Left lung (tissue), 10 donors: ENCODE measurements around the gene JAZF1. TPM values are rescaled to one million over a fixed set of nuclear protein-coding genes. Genes with fewer than 3 reads are reported as not detected.
A peak's percentile ranks its signal among the peaks of the same experiment; 100 is the strongest.

ENCODE experiments used
- ATAC-seq: fragments of 200-7000 bp; cut with Tn5 transposase; one replicate; pipeline ENCODE4 v1.9.1; 2020; ENCODE audit warnings: moderate library complexity
- DNase-seq, 4 donors: peaks; one replicate each; pipeline ENCODE4 v3.0.0-alpha.2; 2013 to 2020
- H3K27ac ChIP-seq, 2 donors: fragments of 200-600 bp; sonication (generic) in 1 of 2; one replicate each; pipeline versions ENCODE4 v1.5.0 to v1.8.0; 2020 to 2021
- H3K27me3 ChIP-seq, 2 donors: fragments of 200-600 bp; sonication (generic) in 1 of 2; one replicate each; pipeline versions ENCODE4 v1.5.0 to v1.8.0; 2020 to 2021
- H3K36me3 ChIP-seq, 2 donors: fragments of 200-600 bp; sonication (generic) in 1 of 2; one replicate each; pipeline versions ENCODE4 v1.5.0 to v1.8.0; 2020 to 2021
- H3K4me1 ChIP-seq, 2 donors: fragments of 200-600 bp; one replicate each; pipeline ENCODE4 v1.8.0; 2021
- H3K4me3 ChIP-seq, 2 donors: fragments of 200-600 bp; sonication (generic) in 1 of 2; one replicate each; pipeline versions ENCODE4 v1.5.0 to v1.8.0; 2020 to 2021; ENCODE audit warnings: mild to moderate bottlenecking in 1 of 2
- H3K9me3 ChIP-seq, 2 donors: fragments of 200-600 bp; sonication (generic) in 1 of 2; one replicate each; pipeline versions ENCODE4 v1.5.0 to v1.8.0; 2020 to 2021
- intact Hi-C, 2 donors: fragments of 100-400 bp; cut with DNase I; formaldehyde crosslinking; loops; one replicate each; pipeline versions ENCODE4 v1.11.2 to v1.14.2; 2022
- polyA plus RNA-seq, 6 donors: library from polyadenylated mRNA; unstranded; fragments of 120-200 nt; gene quantifications; one replicate each; pipeline ENCODE4 v1.2.1, GENCODE V29; 2013; ENCODE audit not compliant: insufficient read length in 6 of 6
- total RNA-seq, 2 donors: library from RNA; stranded (reverse); fragmentation: NEBNext Ultra II Directional; extraction: Animal tissue kit (Norgen Biotek cat#: 25700); gene quantifications; one replicate each; pipeline ENCODE4 v1.2.1, GENCODE V29; 2021
- TF ChIP-seq, protein P1 (sequence below), 2 donors: fragments of 200-600 bp; sonication (generic) in 1 of 2; IDR thresholded peaks; one replicate each; pipeline versions ENCODE4 v1.5.0 to v1.8.0; 2021; ENCODE audit warnings: antibody characterized with exemption in 2 of 2
- donor health status: DM: no; HTN: yes; CAD: no.
- donor health status: DM: no; HTN: no; CAD: no.

Gene JAZF1
- total and polyA plus RNA-seq, 8 donors, result 11.1 to 18.2 (median 13.8) TPM

DNA sequence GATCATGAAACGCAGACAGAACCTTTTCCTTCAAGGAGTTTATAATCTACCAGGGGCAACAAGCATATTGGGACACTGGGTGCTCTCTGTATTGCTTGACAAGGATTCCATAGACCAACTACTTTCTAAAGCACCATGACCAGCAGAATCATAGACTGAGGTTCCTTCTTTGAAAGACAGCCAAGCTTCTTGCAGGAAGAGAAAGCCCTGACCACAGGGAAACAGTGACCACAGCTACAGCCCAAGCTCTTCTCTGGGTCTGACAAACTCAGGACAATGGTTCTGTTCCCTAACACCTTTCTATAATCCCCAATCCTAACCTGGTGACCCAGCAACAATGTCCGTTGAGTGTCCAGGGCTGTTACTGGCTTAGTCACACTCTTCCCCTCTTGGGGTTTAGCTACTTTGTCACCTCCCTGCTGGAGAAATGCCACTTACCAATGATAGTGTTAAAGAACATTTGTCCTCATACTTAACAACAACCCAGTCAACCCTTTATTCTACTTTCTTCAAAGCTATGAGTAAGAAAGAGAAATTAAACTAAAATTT, 155.7 kb downstream of the JAZF1 start:
- Histone ChIP-seq H3K4me1 (peaks cover 4 to 16% of the 10 kb centered on the region in 2 donors), H3K36me3 (no peaks in the 10 kb centered on the region), H3K4me3 (no peak overlapping the region), H3K27ac (no peak overlapping the region), H3K27me3 (no peaks in the 10 kb centered on the region), H3K9me3 (no peaks in the 10 kb centered on the region)
- TF ChIP-seq, protein P1, sequence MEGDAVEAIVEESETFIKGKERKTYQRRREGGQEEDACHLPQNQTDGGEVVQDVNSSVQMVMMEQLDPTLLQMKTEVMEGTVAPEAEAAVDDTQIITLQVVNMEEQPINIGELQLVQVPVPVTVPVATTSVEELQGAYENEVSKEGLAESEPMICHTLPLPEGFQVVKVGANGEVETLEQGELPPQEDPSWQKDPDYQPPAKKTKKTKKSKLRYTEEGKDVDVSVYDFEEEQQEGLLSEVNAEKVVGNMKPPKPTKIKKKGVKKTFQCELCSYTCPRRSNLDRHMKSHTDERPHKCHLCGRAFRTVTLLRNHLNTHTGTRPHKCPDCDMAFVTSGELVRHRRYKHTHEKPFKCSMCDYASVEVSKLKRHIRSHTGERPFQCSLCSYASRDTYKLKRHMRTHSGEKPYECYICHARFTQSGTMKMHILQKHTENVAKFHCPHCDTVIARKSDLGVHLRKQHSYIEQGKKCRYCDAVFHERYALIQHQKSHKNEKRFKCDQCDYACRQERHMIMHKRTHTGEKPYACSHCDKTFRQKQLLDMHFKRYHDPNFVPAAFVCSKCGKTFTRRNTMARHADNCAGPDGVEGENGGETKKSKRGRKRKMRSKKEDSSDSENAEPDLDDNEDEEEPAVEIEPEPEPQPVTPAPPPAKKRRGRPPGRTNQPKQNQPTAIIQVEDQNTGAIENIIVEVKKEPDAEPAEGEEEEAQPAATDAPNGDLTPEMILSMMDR (IDR thresholded peaks at IDR 0.05), result no peak
- intact Hi-C loops, result no loop called here
- ATAC-seq (no peak), DNase-seq (no peak)

DNA sequence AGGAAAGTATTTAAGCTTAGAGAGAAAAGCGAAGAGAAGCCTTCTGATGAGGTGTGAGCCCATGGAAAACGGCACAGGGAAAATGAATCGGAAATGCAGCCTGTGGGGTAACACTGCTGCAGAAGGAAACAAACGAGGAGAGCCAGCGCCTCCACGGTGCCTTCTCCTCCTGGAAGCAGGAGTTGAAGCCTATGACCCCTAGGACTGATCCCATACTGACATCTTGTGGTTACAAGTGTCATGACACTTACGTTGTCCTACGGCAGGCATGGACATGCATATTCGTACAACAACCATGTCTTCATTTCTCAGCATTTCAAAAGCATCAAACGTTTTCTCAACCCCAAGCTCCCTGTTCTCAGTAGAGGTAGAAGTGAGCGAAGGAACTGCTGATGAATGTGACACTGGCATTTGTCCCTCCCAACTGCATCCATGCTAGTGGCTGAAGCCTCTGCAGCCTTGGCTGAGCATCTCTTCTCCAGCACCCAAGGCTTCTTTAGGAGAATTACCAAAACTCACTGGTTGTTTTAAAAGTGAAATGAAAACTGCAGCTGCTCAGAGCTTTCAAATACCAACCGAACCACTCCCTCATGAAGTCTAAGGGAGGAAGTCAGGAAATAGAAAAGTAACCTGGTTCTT, 160.2 kb downstream of the JAZF1 start:
- Histone ChIP-seq H3K9me3 (no peaks in the 10 kb centered on the region), H3K4me1 (peaks cover 5 to 16% of the 10 kb centered on the region in 2 donors), H3K27me3 (no peaks in the 10 kb centered on the region), H3K36me3 (no peaks in the 10 kb centered on the region), H3K27ac (no peak overlapping the region), H3K4me3 (no peak overlapping the region)
- ATAC-seq (peak; percentile 98), DNase-seq (peak in 3 of 4 donors; percentile 43 to 82 (median 70))
- TF ChIP-seq, protein P1 (IDR thresholded peaks at IDR 0.05), result peak; percentile 81
- intact Hi-C loops, result no loop called here

DNA sequence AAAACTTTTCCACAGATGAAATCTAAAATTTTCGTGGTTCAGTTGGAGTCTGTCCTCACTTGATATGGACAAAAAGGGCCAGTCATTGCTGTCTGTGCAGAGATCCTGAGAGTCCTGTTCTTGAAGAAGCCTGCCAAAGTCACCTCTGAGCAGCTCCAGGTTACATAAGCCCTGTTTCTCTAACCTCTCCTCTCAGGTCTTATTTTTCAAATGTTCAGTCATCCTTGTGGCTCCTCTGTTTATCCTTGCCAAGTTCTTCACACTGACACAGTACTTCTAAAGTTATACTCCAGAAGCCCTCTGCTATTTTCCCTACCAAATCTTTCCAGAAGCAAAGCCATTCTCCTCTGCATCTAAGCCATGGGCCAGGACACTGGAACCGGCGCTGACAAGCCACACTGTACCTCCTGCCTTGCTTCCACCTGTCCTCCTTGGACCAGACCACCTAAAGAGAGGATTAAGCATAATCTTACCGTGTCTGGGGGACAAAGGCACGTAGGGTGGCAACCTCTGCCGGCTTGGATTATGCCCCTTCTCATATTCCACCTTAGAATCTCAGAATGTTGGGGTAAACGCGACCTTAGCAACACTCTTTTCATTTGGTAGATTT, 161.6 kb downstream of the JAZF1 start:
- Histone ChIP-seq H3K27me3 (no peaks in the 10 kb centered on the region), H3K27ac (no peak overlapping the region), H3K4me3 (no peak overlapping the region), H3K4me1 (peaks cover 5 to 7% of the 10 kb centered on the region in 2 donors), H3K9me3 (peaks cover 0 to 1% of the 10 kb centered on the region in 2 donors), H3K36me3 (no peaks in the 10 kb centered on the region)
- ATAC-seq (no peak), DNase-seq (no peak)
- TF ChIP-seq, protein P1 (IDR thresholded peaks at IDR 0.05), result no peak
- intact Hi-C loops, result no loop called here

DNA sequence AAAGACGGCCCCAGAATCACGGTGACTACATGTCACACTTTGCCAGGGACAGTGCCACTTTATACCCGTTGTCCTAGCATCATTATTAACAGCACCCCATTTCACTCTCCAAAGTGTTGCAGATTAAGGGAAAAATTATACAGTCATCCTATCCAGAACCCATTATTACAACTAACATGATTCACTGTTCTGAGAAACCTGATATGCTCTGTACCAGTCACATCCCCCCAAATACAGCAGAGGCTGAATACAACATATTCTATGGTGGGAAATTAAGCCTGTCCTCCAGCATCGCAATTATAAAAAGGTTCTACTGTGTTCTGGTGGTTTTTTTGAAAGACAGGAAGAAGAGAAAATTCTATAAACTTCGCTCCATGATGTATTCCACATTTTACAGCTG, 162.1 kb downstream of the JAZF1 start:
- H3K36me3 ChIP-seq, result no peaks in the 10 kb centered on the region
- no peak for DNase-seq
- H3K4me3 ChIP-seq, result no peak overlapping the region
- H3K27me3 ChIP-seq, result no peaks in the 10 kb centered on the region
- H3K9me3 ChIP-seq, result peaks cover 0 to 1% of the 10 kb centered on the region in 2 donors
- TF ChIP-seq, protein P1 (IDR thresholded peaks at IDR 0.05), result no peak
- intact Hi-C loops, result no loop called here
- ATAC-seq, result no peak
- peaks cover 5 to 7% of the 10 kb centered on the region in 2 donors for H3K4me1 ChIP-seq
- H3K27ac ChIP-seq, result no peak overlapping the region

DNA sequence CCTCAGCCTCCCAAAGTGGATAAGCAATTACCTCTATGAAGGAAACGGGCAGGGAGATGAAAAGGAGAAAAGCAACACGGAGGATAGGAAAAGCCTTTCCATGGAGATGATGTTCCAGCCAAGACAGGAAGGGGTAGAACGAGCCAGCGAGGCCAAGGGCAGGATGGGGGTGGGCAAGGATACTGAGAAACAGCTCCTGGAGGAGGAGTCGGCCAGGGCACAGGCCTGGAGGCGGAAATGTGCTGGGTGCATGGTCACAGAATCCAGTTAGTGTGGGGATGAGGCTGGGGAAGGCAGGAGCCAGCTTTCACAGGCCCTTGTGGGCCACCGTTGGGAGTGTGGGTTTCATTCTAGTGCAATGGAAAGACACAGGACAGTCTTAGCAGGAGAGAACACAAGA, 162.6 kb downstream of the JAZF1 start:
- H3K36me3 ChIP-seq, result no peaks in the 10 kb centered on the region
- TF ChIP-seq, protein P1 (IDR thresholded peaks at IDR 0.05), result no peak
- no peak for DNase-seq
- ATAC-seq, result no peak
- H3K4me3 ChIP-seq, result no peak overlapping the region
- no peak overlapping the region for H3K27ac ChIP-seq
- peaks cover 5 to 7% of the 10 kb centered on the region in 2 donors for H3K4me1 ChIP-seq
- no peaks in the 10 kb centered on the region for H3K27me3 ChIP-seq
- peaks cover 0 to 1% of the 10 kb centered on the region in 2 donors for H3K9me3 ChIP-seq
- intact Hi-C loops, result no loop called here
